Fibroblast of the aortic adventitia (primary cell): ENCODE results near the gene CEP131. TPM values are rescaled to one million over a fixed set of nuclear protein-coding genes. Genes with fewer than 3 reads are reported as not detected.

Experiments
- DNase-seq: peaks from one replicate; pipeline ENCODE4 v3.0.0-alpha.2; 2010; ENCODE audit warnings: low read depth
- H3K4me3 ChIP-seq: 2 replicates; pipeline ENCODE4 v1.5.1; 2011; ENCODE audit warnings: low read depth, mild to moderate bottlenecking, control low read depth, low read length, moderate library complexity
- total RNA-seq: library from RNA; depleted of rRNA; stranded (reverse); fragments of >200 nt; gene quantifications from 2 replicates; pipeline ENCODE4 v1.2.3, GENCODE V29; 2012; ENCODE audit warnings: low replicate concordance
- TF ChIP-seq, protein P1 (sequence below): IDR thresholded peaks from 2 replicates; pipeline ENCODE4 v1.5.1; 2011; ENCODE audit warnings: mild to moderate bottlenecking, low read length, control low read depth, inconsistent platforms; ENCODE audit not compliant: insufficient read depth

Gene CEP131
- total RNA-seq, 1 donor: 9.6 TPM

DNA sequence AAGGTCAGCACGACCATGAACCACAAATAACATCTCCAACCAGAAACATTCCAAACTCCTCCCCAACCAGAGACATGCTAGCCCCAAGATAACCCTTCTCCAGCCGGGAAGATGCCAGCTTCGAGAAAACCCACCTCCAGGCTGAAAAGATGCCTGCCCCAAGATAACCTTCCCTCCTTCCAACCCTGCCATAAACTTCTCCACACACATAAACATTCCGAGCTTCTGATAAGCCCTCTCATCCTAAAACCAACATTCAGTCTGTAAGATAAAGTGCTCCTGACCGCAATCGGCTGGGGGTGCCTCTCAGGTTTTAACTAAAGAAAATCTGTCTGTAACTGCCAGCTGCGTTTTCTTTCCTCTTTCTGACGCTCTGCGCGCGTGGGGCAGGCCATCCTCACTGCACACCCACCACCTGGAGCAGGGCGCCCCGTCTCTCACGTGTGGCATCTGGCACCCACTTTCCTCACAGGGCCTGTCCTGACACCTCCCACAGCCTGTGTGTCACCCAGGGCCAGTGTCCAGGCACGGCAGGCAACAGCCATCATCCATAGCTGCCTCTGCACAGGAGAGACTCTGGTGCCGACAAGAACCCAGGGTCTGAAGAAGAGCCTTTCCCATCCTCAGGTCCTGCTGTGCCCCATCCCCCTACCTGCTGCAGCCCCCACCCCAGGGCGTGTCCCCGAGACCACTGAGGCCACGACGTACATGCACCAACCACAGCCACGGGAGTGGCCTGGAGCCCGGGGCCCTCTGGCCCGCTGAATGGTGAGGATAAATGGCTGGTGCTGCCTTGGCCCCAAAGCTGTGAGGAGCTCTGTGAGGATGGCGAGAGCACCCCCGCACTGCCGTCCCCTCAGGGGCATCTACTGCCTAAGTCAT lies 12.4 kb upstream of the CEP131 start:
- no peak overlapping the region for H3K4me3 ChIP-seq
- DNase-seq: no peak
- TF ChIP-seq, protein P1, sequence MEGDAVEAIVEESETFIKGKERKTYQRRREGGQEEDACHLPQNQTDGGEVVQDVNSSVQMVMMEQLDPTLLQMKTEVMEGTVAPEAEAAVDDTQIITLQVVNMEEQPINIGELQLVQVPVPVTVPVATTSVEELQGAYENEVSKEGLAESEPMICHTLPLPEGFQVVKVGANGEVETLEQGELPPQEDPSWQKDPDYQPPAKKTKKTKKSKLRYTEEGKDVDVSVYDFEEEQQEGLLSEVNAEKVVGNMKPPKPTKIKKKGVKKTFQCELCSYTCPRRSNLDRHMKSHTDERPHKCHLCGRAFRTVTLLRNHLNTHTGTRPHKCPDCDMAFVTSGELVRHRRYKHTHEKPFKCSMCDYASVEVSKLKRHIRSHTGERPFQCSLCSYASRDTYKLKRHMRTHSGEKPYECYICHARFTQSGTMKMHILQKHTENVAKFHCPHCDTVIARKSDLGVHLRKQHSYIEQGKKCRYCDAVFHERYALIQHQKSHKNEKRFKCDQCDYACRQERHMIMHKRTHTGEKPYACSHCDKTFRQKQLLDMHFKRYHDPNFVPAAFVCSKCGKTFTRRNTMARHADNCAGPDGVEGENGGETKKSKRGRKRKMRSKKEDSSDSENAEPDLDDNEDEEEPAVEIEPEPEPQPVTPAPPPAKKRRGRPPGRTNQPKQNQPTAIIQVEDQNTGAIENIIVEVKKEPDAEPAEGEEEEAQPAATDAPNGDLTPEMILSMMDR: no peak

DNA sequence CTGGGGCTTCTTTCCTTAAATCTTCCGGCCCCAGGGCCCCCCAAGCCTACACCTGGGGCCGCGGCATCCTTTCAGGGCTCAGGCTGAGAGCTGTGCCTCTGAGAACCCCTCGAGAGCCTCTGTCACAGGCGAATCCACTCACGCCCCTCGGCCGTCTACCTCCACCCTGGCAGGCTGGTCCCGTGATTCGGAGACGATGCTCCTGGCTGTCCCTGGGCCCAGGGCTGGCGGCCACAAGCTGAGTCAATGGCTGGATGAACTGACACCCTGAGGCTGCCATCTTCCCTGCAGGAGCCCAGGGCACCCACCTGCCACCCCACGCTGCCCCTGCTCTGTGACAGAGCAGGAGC lies 11.7 kb upstream of the CEP131 start:
- H3K4me3 ChIP-seq: no peak overlapping the region
- DNase-seq: no peak
- TF ChIP-seq, protein P1: no peak

DNA sequence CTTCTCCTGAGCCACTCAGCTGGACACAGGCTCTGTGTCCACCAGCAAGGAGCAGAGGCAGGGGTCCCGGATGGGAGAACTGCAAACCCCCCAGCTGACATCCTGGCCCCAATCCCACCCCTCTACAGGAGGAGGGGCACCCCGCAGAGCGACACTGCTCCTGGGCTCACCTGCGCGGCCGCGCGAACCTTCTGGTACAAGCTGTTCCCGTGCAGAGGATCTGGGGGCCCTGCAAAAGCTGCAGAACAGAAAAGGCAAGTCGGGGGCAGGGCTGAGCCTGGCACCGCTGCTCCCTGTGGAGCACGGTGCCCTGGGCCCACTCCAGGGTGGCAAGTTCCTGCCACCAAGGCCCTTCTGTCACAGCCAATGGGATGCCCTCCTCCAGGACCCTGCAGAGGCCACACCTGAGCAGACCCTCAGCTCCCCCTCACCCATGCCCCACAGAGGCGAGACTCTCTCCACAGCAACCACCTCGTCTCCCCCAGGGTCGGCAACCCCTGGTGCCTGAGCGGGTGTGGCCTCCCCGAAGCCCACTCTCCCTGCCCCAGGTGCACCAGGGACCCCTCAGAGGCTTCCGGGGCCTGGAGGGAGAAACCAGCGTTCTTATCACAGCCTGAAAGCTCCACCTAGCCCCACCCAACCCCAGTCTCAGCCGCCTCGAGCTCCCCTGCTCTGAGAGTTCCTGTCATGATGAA lies 11.2 kb upstream of the CEP131 start:
- no peak for DNase-seq
- TF ChIP-seq, protein P1: no peak
- H3K4me3 ChIP-seq: no peak overlapping the region

DNA sequence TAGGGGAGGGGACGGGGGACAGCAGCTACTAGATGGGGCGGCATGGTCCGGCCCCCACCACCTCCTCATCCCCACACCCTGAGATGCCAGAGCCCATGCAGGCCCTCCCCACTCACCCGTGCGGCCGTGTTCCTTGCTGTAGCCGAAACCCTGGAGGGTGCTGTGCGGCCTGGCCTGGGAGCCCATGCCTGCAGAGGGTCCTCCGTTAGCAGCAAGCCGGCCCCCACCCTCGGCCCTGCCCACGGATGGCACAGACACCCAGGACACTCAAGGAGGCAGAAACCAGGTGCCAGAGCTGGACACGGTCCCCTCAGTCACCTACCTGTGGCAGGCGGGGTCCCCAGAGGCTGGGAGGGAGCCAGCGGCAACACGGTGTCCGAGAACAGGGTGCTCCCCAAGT lies 10.6 kb upstream of the CEP131 start:
- TF ChIP-seq, protein P1: no peak

DNA sequence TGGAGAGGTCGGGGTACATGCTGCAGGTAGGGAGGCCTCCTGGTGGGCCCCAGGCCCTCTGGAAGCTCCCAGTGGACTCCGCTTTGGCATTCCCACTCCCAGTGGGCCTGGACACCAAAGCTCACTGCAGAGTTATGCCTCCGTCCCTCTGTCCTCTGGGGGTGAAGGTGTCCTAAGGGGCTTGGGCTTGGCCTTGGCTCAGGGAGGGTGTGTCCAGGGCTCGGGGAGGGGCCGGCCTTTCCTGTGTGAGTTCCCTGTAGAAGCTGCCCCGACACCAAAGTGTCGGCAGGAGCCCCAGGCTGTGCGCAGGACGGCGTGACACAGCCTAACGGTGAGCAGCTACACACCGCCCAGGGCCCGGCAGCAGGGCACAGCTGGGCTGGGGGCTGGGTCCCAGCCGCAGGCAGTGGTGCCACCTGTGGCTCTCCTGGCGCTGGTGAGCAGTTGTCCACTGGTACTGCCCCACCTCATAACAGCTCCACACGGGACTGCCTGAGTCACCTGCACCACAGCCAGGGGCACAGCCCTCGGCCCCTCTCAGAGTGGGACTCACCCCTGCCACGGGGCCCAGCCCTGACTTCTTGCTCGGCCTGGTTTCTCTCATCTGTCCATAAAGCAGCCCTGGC lies 10.0 kb upstream of the CEP131 start:
- H3K4me3 ChIP-seq: no peak overlapping the region
- DNase-seq: no peak
- TF ChIP-seq, protein P1: no peak

More for the DNA sequence above, 10.6 kb upstream of the CEP131 start:
- no peak overlapping the region for H3K4me3 ChIP-seq
- DNase-seq: no peak

DNA sequence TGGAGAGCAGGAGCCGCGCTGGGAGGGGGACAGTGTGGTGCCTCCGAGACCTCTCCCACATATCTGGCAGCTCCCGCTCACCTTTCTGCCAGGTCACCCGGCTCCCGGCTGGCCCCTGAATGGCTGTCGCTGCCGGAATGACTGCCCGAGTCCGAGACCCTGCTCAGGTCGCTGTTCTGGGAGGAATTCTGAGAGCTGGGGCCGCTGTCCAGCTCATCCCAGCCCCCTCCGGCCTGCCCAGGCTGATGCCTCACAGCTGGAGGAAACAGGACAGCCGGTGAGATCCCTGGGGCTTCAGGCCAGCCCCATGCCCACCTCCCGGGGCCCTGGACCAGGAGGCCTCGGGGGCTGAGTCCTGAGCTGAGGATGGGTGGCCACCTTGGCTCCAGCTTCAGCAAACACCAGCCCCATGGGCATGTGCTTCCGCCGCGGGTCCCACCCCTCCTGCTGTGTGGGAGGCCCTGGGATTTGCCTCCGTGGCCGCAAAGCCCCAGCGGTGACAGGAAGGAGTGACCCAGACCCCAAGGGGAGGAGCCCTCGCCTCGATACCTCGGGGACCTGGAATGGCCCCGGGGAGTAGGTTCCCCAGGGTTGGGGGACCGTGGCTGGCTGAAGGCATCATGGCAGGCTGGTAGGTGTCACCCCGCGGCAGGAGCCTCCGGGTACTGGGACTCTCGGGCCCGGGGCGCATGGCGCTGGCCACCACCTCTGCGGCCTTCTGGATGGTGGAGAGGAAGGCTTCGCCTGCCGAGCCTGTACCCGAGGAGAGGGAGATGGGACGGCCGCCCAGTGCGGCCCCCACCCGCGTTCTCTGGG lies 9.2 kb upstream of the CEP131 start:
- TF ChIP-seq, protein P1: no peak
- no peak for DNase-seq
- no peak overlapping the region for H3K4me3 ChIP-seq
